Esophagus muscularis mucosa (tissue), 4 donors: ENCODE results near the gene PAXX.

Source experiments
- EP300 ChIP-seq: sonication (generic); formaldehyde crosslinking; IDR thresholded peaks from one replicate; pipeline ENCODE4 v1.6.1; 2017; ENCODE audit warnings: antibody characterized with exemption
- POLR2AphosphoS5 ChIP-seq, 2 donors: sonication (generic); formaldehyde crosslinking; IDR thresholded peaks; one replicate each; pipeline ENCODE4 v1.6.1; 2017; ENCODE audit warnings: antibody characterized with exemption in 2 of 2
- TF ChIP-seq, protein P1 (sequence below), 3 experiments: fragments of 200-600 bp in 2 of 3; fragments of 450-650 bp in 1 of 3; sonication (generic) in 2 of 3; IDR thresholded peaks; one replicate each; pipeline ENCODE4 v1.5.1; 2017 to 2019; ENCODE audit warnings: antibody characterized with exemption in 3 of 3, mild to moderate bottlenecking in 2 of 3, moderate library complexity in 1 of 3

DNA sequence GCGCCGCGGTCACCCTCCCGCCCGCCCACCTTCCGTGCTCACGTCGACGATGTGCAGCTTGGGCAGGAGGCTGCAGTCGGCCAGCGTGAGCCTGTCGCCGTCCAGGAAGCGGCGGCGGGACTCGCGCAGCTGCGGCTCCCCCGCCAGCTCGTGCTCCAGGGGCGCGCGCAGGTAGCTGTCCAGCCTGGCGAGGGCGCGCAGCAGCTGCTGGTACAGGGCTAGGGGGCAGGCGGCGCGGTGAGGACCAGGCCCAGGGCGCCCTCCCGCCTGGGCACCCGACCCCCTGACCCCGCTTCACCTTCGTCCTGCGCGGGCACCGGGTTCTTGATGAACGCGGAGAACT, 2.6 kb downstream of the PAXX start:
- TF ChIP-seq, protein P1, sequence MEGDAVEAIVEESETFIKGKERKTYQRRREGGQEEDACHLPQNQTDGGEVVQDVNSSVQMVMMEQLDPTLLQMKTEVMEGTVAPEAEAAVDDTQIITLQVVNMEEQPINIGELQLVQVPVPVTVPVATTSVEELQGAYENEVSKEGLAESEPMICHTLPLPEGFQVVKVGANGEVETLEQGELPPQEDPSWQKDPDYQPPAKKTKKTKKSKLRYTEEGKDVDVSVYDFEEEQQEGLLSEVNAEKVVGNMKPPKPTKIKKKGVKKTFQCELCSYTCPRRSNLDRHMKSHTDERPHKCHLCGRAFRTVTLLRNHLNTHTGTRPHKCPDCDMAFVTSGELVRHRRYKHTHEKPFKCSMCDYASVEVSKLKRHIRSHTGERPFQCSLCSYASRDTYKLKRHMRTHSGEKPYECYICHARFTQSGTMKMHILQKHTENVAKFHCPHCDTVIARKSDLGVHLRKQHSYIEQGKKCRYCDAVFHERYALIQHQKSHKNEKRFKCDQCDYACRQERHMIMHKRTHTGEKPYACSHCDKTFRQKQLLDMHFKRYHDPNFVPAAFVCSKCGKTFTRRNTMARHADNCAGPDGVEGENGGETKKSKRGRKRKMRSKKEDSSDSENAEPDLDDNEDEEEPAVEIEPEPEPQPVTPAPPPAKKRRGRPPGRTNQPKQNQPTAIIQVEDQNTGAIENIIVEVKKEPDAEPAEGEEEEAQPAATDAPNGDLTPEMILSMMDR (IDR thresholded peaks at IDR 0.05), result no peak
- TF ChIP-seq POLR2AphosphoS5 (IDR thresholded peaks at IDR 0.05) (no peak), EP300 (no peak)
